Neural cell (in vitro differentiated cells): ENCODE measurements around the gene DYRK3. TPM values are rescaled to one million over a fixed set of nuclear protein-coding genes. Genes with fewer than 3 reads are reported as not detected.
"Not testable (repeated sequence)": the region's sequence is repeated elsewhere in the genome, so short reads cannot be mapped to it uniquely, and the experiment has no call there.

Experiments used
- H2AFZ ChIP-seq: fragments of 200-600, 300-800 bp; sonication (generic), shearing (Covaris generic); 2 replicates; pipeline ENCODE4 v1.6.0; 2014; ENCODE audit warnings: low read depth, mild to moderate bottlenecking, antibody characterized with exemption, low read length, moderate library complexity
- H3F3A ChIP-seq: fragments of 200-600 bp; shearing (Covaris generic); 2 replicates; pipeline ENCODE4 v1.6.1; 2016; ENCODE audit warnings: mild to moderate bottlenecking, moderate library complexity, mixed read lengths, antibody characterized with exemption, low read length; ENCODE audit not compliant: insufficient read depth, poor library complexity, severe bottlenecking
- H3K27ac ChIP-seq: fragments of 200-600, 300-800 bp; sonication (generic), shearing (Covaris generic); 2 replicates; pipeline ENCODE4 v1.5.1; 2014; ENCODE audit warnings: mild to moderate bottlenecking, low read length, moderate library complexity
- H3K27me3 ChIP-seq: fragments of 300-800, 200-600 bp; sonication (generic), shearing (Covaris generic); 2 replicates; pipeline ENCODE4 v1.6.0; 2014; ENCODE audit warnings: mild to moderate bottlenecking, low read depth, low read length, moderate library complexity; ENCODE audit not compliant: insufficient read depth
- H3K36me3 ChIP-seq: fragments of 300-800, 200-600 bp; sonication (generic), shearing (Covaris generic); 2 replicates; pipeline ENCODE4 v1.5.1; 2014; ENCODE audit warnings: mild to moderate bottlenecking, antibody characterized with exemption, low read length, moderate library complexity; ENCODE audit not compliant: insufficient read depth
- H3K4me2 ChIP-seq: fragments of 300-800, 200-600 bp; sonication (generic), shearing (Covaris generic); 2 replicates; pipeline ENCODE4 v1.6.0; 2014; ENCODE audit warnings: mild to moderate bottlenecking, low read length
- H3K4me3 ChIP-seq: fragments of 300-800, 200-600 bp; sonication (generic), shearing (Covaris generic); 2 replicates; pipeline ENCODE4 v1.5.1; 2014; ENCODE audit warnings: mild to moderate bottlenecking, low read length, moderate library complexity
- H3K79me2 ChIP-seq: fragments of 200-600 bp; shearing (Covaris generic); replicated peaks from 2 replicates; pipeline ENCODE4 v1.6.0; 2014; ENCODE audit warnings: mild to moderate bottlenecking, low read length, moderate library complexity; ENCODE audit not compliant: insufficient read depth
- H3K9ac ChIP-seq: fragments of 300-800, 200-600 bp; sonication (generic), shearing (Covaris generic); 2 replicates; pipeline ENCODE4 v1.6.1; 2016; ENCODE audit warnings: mild to moderate bottlenecking, low read length, mixed read lengths
- H3K9me2 ChIP-seq: fragments of 200-600 bp; shearing (Covaris generic); 2 replicates; pipeline ENCODE4 v1.6.1; 2016; ENCODE audit warnings: mild to moderate bottlenecking, low read length, mixed read lengths; ENCODE audit not compliant: insufficient read depth
- H3K9me3 ChIP-seq: fragments of 200-600, 300-800 bp; sonication (generic), shearing (Covaris generic); 2 replicates; pipeline ENCODE4 v1.6.1; 2016; ENCODE audit warnings: mild to moderate bottlenecking, mixed run types, low read length, moderate library complexity, mixed read lengths
- H4K20me1 ChIP-seq: fragments of 200-600 bp; shearing (Covaris generic); 2 replicates; pipeline ENCODE4 v1.6.1; 2016; ENCODE audit warnings: mild to moderate bottlenecking, mixed run types; ENCODE audit not compliant: insufficient read depth
- EP300 ChIP-seq: fragments of 450-650 bp; conservative IDR thresholded peaks from 2 replicates; pipeline ENCODE4 v1.6.1; 2014; ENCODE audit warnings: antibody characterized with exemption, mild to moderate bottlenecking, moderate library complexity; ENCODE audit not compliant: poor library complexity, severe bottlenecking
- EZH2 ChIP-seq: fragments of 200-600, 300-800 bp; shearing (Covaris generic), sonication (generic); IDR thresholded peaks from 2 replicates; pipeline ENCODE4 v1.6.1; 2014; ENCODE audit warnings: antibody characterized with exemption, low read length, borderline replicate concordance, mild to moderate bottlenecking; ENCODE audit not compliant: insufficient read depth, poor library complexity, severe bottlenecking
- MXI1 ChIP-seq: fragments of 450-650 bp; conservative IDR thresholded peaks from 2 replicates; pipeline ENCODE4 v1.6.1; 2014; ENCODE audit warnings: antibody characterized with exemption, mild to moderate bottlenecking; ENCODE audit not compliant: poor library complexity, severe bottlenecking
- POLR2AphosphoS5 ChIP-seq: IDR thresholded peaks from 2 replicates; pipeline ENCODE4 v1.6.1; 2012
- RAD21 ChIP-seq: fragments of 450-650 bp; conservative IDR thresholded peaks from 2 replicates; pipeline ENCODE4 v1.6.1; 2014; ENCODE audit warnings: antibody characterized with exemption, mild to moderate bottlenecking, moderate library complexity
- SMC3 ChIP-seq: fragments of 450-650 bp; conservative IDR thresholded peaks from 2 replicates; pipeline ENCODE4 v1.6.1; 2014; ENCODE audit warnings: antibody characterized with exemption, mild to moderate bottlenecking, moderate library complexity; ENCODE audit not compliant: poor library complexity
- TAF1 ChIP-seq: IDR thresholded peaks from 2 replicates; pipeline ENCODE4 v1.6.1; 2012; ENCODE audit warnings: low read depth
- polyA plus RNA-seq: library from polyadenylated mRNA; depleted of rRNA; stranded (reverse); fragments of >200 nt; gene quantifications from 2 replicates; pipeline ENCODE4 v1.2.3, GENCODE V29; 2014
- TF ChIP-seq, protein P1 (sequence below): IDR thresholded peaks from 2 replicates; pipeline ENCODE4 v1.6.1; 2012; ENCODE audit warnings: borderline replicate concordance
- TF ChIP-seq, protein P2 (sequence below): fragments of 450-650 bp; IDR thresholded peaks from 2 replicates; pipeline ENCODE4 v1.5.1; 2014; ENCODE audit warnings: antibody characterized with exemption, mild to moderate bottlenecking, moderate library complexity; ENCODE audit not compliant: poor library complexity, severe bottlenecking

The DYRK3 gene
- polyA plus RNA-seq, 1 donor from 2014 or later, result 7.5 TPM

DNA sequence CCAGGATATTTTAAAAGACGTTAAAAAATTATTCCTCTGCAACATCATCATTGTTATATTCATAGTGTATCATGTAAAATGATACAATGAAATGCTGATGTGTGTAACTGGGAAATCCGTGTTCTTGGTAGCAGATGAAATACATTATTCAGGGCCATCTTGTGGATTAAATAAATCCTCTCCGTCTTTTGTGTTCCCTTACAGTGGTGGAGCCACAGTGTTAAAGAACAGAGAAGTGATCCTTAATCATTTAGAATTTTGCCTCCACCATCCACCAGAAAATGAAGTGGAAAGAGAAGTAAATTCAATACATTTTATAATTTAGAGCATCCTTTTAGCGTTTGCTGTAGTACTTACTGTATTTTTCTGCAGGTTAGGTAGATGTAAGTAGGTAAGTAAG, 1.3 kb downstream of the DYRK3 start:
- Histone ChIP-seq H2AFZ (no peak overlapping the region), H3K27ac (no peak overlapping the region), H3K9ac (peak overlapping the region; percentile 63), H3K36me3 (no peaks in the 10 kb centered on the region), H3K79me2 (peaks cover 4% of the 10 kb centered on the region), H3K27me3 (no peaks in the 10 kb centered on the region), H3K9me3 (no peaks in the 10 kb centered on the region), H3K4me3 (peak overlapping the region; percentile 96), H3F3A (no peaks in the 10 kb centered on the region), H3K9me2 (no peaks in the 10 kb centered on the region), H4K20me1 (no peaks in the 10 kb centered on the region), H3K4me2 (peak overlapping the region; percentile 70)
- no peak for TF ChIP-seq SMC3
- TF ChIP-seq MXI1, result no peak
- TF ChIP-seq EZH2, result no peak

DNA sequence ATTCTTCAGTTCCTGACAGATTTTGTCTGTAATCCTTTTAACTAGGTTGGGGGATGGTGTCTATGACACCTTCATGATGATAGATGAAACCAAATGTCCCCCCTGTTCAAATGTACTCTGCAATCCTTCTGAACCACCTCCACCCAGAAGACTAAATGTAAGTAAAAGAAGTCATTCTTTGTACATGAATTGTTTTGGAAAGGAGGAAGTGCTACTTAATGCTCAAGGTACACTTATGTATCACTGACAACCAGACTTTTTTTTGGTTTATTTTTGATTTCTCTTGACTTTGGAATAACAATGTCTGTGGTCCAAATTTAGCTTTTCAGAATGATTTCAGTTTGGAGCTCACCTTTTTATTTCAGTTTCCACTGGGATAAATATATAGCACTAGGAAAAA, 2.3 kb downstream of the DYRK3 start:
- Histone ChIP-seq H3K9me2 (no peaks in the 10 kb centered on the region), H3K79me2 (peaks cover 4% of the 10 kb centered on the region), H3K27ac (no peak overlapping the region), H3K4me2 (no peak overlapping the region), H4K20me1 (no peaks in the 10 kb centered on the region), H3K4me3 (peak overlapping the region; percentile 96), H3K9ac (no peak overlapping the region), H3F3A (no peaks in the 10 kb centered on the region), H3K9me3 (no peaks in the 10 kb centered on the region), H3K27me3 (no peaks in the 10 kb centered on the region), H2AFZ (no peak overlapping the region), H3K36me3 (no peaks in the 10 kb centered on the region)
- TF ChIP-seq, protein P1, sequence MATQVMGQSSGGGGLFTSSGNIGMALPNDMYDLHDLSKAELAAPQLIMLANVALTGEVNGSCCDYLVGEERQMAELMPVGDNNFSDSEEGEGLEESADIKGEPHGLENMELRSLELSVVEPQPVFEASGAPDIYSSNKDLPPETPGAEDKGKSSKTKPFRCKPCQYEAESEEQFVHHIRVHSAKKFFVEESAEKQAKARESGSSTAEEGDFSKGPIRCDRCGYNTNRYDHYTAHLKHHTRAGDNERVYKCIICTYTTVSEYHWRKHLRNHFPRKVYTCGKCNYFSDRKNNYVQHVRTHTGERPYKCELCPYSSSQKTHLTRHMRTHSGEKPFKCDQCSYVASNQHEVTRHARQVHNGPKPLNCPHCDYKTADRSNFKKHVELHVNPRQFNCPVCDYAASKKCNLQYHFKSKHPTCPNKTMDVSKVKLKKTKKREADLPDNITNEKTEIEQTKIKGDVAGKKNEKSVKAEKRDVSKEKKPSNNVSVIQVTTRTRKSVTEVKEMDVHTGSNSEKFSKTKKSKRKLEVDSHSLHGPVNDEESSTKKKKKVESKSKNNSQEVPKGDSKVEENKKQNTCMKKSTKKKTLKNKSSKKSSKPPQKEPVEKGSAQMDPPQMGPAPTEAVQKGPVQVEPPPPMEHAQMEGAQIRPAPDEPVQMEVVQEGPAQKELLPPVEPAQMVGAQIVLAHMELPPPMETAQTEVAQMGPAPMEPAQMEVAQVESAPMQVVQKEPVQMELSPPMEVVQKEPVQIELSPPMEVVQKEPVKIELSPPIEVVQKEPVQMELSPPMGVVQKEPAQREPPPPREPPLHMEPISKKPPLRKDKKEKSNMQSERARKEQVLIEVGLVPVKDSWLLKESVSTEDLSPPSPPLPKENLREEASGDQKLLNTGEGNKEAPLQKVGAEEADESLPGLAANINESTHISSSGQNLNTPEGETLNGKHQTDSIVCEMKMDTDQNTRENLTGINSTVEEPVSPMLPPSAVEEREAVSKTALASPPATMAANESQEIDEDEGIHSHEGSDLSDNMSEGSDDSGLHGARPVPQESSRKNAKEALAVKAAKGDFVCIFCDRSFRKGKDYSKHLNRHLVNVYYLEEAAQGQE, result no peak
- no peak for TF ChIP-seq TAF1
- TF ChIP-seq MXI1, result no peak
- no peak for TF ChIP-seq POLR2AphosphoS5
- TF ChIP-seq EZH2, result no peak
- TF ChIP-seq, protein P2, sequence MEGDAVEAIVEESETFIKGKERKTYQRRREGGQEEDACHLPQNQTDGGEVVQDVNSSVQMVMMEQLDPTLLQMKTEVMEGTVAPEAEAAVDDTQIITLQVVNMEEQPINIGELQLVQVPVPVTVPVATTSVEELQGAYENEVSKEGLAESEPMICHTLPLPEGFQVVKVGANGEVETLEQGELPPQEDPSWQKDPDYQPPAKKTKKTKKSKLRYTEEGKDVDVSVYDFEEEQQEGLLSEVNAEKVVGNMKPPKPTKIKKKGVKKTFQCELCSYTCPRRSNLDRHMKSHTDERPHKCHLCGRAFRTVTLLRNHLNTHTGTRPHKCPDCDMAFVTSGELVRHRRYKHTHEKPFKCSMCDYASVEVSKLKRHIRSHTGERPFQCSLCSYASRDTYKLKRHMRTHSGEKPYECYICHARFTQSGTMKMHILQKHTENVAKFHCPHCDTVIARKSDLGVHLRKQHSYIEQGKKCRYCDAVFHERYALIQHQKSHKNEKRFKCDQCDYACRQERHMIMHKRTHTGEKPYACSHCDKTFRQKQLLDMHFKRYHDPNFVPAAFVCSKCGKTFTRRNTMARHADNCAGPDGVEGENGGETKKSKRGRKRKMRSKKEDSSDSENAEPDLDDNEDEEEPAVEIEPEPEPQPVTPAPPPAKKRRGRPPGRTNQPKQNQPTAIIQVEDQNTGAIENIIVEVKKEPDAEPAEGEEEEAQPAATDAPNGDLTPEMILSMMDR, result no peak
- TF ChIP-seq RAD21, result no peak
- TF ChIP-seq EP300, result no peak
- TF ChIP-seq SMC3, result no peak

DNA sequence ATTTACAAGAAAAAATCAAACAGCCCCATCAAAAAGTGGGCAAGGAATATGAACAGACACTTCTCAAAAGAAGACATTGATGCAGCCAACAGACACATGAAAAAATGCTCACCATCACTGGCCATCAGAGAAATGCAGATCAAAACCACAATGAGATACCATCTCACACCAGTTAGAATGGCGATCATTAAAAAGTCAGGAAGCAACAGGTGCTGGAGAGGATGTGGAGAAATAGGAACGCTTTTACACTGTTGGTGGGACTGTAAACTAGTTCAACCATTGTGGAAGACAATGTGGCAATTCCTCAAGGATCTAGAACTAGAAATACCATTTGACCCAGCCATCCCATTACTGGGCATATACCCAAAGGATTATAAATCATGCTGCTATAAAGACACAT, 6.7 kb downstream of the DYRK3 start:
- not testable (repeated sequence) for H3K4me2 ChIP-seq, H3K9me3 ChIP-seq, H4K20me1 ChIP-seq, H3F3A ChIP-seq, H3K79me2 ChIP-seq, H3K27ac ChIP-seq, H3K9ac ChIP-seq, H2AFZ ChIP-seq, H3K36me3 ChIP-seq, H3K9me2 ChIP-seq, H3K27me3 ChIP-seq, H3K4me3 ChIP-seq
